ENCODE measurements around the gene TLE2. TPM values are rescaled to one million over a fixed set of nuclear protein-coding genes. Genes with fewer than 3 reads are reported as not detected.

Gene TLE2
- total and polyA plus RNA-seq, 9 of the 15 experiments (the other 6 are each of a cell fraction or from before 2014, with no cell fraction given), result 0.35 to 13.1 (median 6.2) TPM

- TF ChIP-seq RREB1 (CRISPR knock-in tag; IDR thresholded peaks at IDR 0.05) (no peak), ETS1 (conservative IDR thresholded peaks at IDR 0.05; ENCODE audit: control insufficient read depth, low read depth, low read length) (no peak), REST (IDR thresholded peaks at IDR 0.05; ENCODE audit: borderline replicate concordance) (0 out of 2 replicates have a peak, but pooled peaks have one; percentile 10), REST (CRISPR knock-in tag; IDR thresholded peaks at IDR 0.05; ENCODE audit: low read depth) (no peak), ZNF830 (CRISPR knock-in tag; IDR thresholded peaks at IDR 0.05) (no peak), TEAD2 (tag; IDR thresholded peaks at IDR 0.05) (no peak), FOXP1 (CRISPR knock-in tag; IDR thresholded peaks at IDR 0.05) (no peak), ID3 (CRISPR knock-in tag; IDR thresholded peaks at IDR 0.05) (no peak), ID3 (tag; IDR thresholded peaks at IDR 0.05) (no peak), CHD2 (IDR thresholded peaks at IDR 0.05; ENCODE audit: low read depth, low read length) (no peak), TFE3 (CRISPR knock-in tag; IDR thresholded peaks at IDR 0.05) (no peak)
Measured at GRCh38 chr19:3039641-3040077, 10.6 kb upstream of the TLE2 start (continued).
